Panc1 (cell line): ENCODE measurements around the gene WDR1. TPM values are rescaled to one million over a fixed set of nuclear protein-coding genes. Genes with fewer than 3 reads are reported as not detected.

Experiments used
- ATAC-seq: fragments of 200-7000 bp; cut with Tn5 transposase; 2 replicates; pipeline ENCODE4 v1.9.1; 2020; ENCODE audit warnings: mild to moderate bottlenecking, moderate library complexity
- BruUV-seq: library from RNA; stranded (reverse); fragments of 400-500 nt; replicated peaks from 2 replicates; lab custom pipeline; 2021; lab: Mats Ljungman, UMichigan
- CTCF ChIA-PET: fragments of 300-600 bp; sonication (Branson Sonifier 250); formaldehyde crosslinking; loops from one replicate; lab custom pipeline; 2022; ENCODE audit warnings: antibody characterized with exemption; lab: Charles Lee
- POLR2A ChIA-PET: fragments of 300-600 bp; sonication (Branson Sonifier 250); formaldehyde crosslinking; loops from one replicate; lab custom pipeline; 2022; ENCODE audit warnings: antibody characterized with exemption; lab: Charles Lee
- DNase-seq: peaks from one replicate; pipeline ENCODE4 v3.0.0-alpha.2; 2010; ENCODE audit warnings: low read depth, low spot score
- H3K27ac ChIP-seq: 2 replicates; pipeline ENCODE4 v1.5.1; 2011; ENCODE audit warnings: mild to moderate bottlenecking, low read length, inconsistent platforms
- H3K27me3 ChIP-seq: fragments of 200-500 bp; sonication (Bioruptor generic); 2 replicates; pipeline ENCODE4 v1.6.0; 2014; ENCODE audit warnings: low read length, inconsistent platforms; ENCODE audit not compliant: control insufficient read depth, insufficient read depth
- H3K36me3 ChIP-seq: fragments of 200-500 bp; sonication (Bioruptor generic); 2 replicates; pipeline ENCODE4 v1.5.1; 2014; ENCODE audit warnings: inconsistent platforms, mild to moderate bottlenecking, low read length, moderate library complexity; ENCODE audit not compliant: control insufficient read depth, insufficient read depth
- H3K4me1 ChIP-seq: 2 replicates; pipeline ENCODE4 v1.5.1; 2011; ENCODE audit warnings: inconsistent platforms, mild to moderate bottlenecking, low read length, moderate library complexity; ENCODE audit not compliant: control insufficient read depth, insufficient read depth
- H3K4me3 ChIP-seq, 2 experiments: 2 replicates each; pipeline ENCODE4 v1.5.1; 2011 to 2012; ENCODE audit warnings: low read depth in 2 of 2, low read length in 2 of 2, mild to moderate bottlenecking in 2 of 2, inconsistent platforms in 1 of 2, moderate library complexity in 1 of 2
- H3K9me3 ChIP-seq: fragments of 200-500 bp; sonication (Bioruptor generic); 2 replicates; pipeline ENCODE4 v1.5.1; 2014; ENCODE audit warnings: low read depth, mild to moderate bottlenecking, inconsistent platforms, low read length, moderate library complexity; ENCODE audit not compliant: control insufficient read depth, insufficient read depth
- POLR2AphosphoS5 ChIP-seq: IDR thresholded peaks from 2 replicates; pipeline ENCODE4 v1.6.1; 2012; ENCODE audit warnings: mild to moderate bottlenecking, low read depth, low read length, moderate library complexity
- SIN3A ChIP-seq: IDR thresholded peaks from 2 replicates; pipeline ENCODE4 v1.6.1; 2012; ENCODE audit warnings: low read depth, mild to moderate bottlenecking, low read length, moderate library complexity, borderline replicate concordance; ENCODE audit not compliant: insufficient read depth
- TCF7L2 ChIP-seq: IDR thresholded peaks from 2 replicates; pipeline ENCODE4 v1.6.1; 2011; ENCODE audit warnings: mild to moderate bottlenecking, low read depth, low read length, inconsistent platforms
- in situ Hi-C: cut with HindIII; loops from 2 replicates; pipeline ENCODE4 v1.10.0; 2016; ENCODE audit warnings: low sequenced_read_pairs, low pct_unique_long_range_greater_than_20kb
- intact Hi-C: fragments of 100-400 bp; cut with micrococcal nuclease; formaldehyde crosslinking; loops from one replicate; pipeline ENCODE4 v1.10.0; 2022; ENCODE audit not compliant: unreplicated experiment
- total RNA-seq: library from RNA; stranded (reverse); gene quantifications from one replicate; pipeline ENCODE4 v1.2.1, GENCODE V29; 2021; ENCODE audit not compliant: unreplicated experiment
- TF ChIP-seq, protein P1 (sequence below), 2 experiments: IDR thresholded peaks; 2 replicates each; pipeline ENCODE4 v1.6.1; 2011 to 2012; ENCODE audit warnings: low read depth in 2 of 2, control low read depth in 1 of 2, low read length in 1 of 2, mild to moderate bottlenecking in 1 of 2, moderate library complexity in 1 of 2; ENCODE audit not compliant: insufficient read depth in 1 of 2
- TF ChIP-seq, protein P2 (sequence below): fragments of 450-650 bp; IDR thresholded peaks from 2 replicates; pipeline ENCODE4 v1.5.1; 2017; ENCODE audit warnings: mild to moderate bottlenecking

WDR1 gene
- total RNA-seq, 1 experiment from 2014 or later: 260 TPM

DNA sequence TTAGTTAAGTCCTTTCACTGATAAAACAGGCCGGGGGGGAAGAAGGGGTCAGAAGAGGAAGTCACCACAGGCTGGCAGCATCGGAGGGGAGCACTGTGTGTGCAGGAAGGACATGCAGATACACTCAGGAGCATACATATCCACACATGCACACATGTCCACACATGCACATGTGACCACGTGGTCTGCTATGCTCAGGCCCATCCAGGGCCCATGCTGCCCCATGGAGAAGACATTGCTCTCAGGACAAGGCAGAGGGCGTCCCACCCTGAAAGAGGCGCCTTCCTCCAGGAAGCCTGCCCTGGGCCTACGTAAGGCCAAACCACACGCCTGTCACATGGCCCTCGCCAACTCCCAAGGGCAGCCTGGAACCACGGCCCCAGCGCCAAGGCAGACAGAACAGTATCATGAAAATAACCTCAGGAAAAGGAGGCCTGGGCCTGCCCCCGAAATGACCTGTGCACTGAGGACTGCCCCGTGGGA, 15.8 kb downstream of the WDR1 start:
- TF ChIP-seq POLR2AphosphoS5 (no peak), TCF7L2 (no peak), SIN3A (no peak)
- TF ChIP-seq, protein P1, sequence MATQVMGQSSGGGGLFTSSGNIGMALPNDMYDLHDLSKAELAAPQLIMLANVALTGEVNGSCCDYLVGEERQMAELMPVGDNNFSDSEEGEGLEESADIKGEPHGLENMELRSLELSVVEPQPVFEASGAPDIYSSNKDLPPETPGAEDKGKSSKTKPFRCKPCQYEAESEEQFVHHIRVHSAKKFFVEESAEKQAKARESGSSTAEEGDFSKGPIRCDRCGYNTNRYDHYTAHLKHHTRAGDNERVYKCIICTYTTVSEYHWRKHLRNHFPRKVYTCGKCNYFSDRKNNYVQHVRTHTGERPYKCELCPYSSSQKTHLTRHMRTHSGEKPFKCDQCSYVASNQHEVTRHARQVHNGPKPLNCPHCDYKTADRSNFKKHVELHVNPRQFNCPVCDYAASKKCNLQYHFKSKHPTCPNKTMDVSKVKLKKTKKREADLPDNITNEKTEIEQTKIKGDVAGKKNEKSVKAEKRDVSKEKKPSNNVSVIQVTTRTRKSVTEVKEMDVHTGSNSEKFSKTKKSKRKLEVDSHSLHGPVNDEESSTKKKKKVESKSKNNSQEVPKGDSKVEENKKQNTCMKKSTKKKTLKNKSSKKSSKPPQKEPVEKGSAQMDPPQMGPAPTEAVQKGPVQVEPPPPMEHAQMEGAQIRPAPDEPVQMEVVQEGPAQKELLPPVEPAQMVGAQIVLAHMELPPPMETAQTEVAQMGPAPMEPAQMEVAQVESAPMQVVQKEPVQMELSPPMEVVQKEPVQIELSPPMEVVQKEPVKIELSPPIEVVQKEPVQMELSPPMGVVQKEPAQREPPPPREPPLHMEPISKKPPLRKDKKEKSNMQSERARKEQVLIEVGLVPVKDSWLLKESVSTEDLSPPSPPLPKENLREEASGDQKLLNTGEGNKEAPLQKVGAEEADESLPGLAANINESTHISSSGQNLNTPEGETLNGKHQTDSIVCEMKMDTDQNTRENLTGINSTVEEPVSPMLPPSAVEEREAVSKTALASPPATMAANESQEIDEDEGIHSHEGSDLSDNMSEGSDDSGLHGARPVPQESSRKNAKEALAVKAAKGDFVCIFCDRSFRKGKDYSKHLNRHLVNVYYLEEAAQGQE (IDR thresholded peaks at IDR 0.05; ENCODE audit: insufficient read depth in 1 of 2, low read depth in 2 of 2, low read length in 1 of 2): no peak
- TF ChIP-seq, protein P2, sequence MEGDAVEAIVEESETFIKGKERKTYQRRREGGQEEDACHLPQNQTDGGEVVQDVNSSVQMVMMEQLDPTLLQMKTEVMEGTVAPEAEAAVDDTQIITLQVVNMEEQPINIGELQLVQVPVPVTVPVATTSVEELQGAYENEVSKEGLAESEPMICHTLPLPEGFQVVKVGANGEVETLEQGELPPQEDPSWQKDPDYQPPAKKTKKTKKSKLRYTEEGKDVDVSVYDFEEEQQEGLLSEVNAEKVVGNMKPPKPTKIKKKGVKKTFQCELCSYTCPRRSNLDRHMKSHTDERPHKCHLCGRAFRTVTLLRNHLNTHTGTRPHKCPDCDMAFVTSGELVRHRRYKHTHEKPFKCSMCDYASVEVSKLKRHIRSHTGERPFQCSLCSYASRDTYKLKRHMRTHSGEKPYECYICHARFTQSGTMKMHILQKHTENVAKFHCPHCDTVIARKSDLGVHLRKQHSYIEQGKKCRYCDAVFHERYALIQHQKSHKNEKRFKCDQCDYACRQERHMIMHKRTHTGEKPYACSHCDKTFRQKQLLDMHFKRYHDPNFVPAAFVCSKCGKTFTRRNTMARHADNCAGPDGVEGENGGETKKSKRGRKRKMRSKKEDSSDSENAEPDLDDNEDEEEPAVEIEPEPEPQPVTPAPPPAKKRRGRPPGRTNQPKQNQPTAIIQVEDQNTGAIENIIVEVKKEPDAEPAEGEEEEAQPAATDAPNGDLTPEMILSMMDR: no peak
- no peak overlapping the region for H3K4me3 ChIP-seq
- in situ Hi-C loops (no loop called here), intact Hi-C loops (no loop called here)
- H3K27me3 ChIP-seq: no peaks in the 10 kb centered on the region
- peaks cover 2% of the 10 kb centered on the region for H3K36me3 ChIP-seq
- no TSS peak for BruUV-seq
- peaks cover 2% of the 10 kb centered on the region; the same call in 1 of the 2 replicates for H3K4me1 ChIP-seq
- H3K9me3 ChIP-seq: no peaks in the 10 kb centered on the region
- no peak overlapping the region for H3K27ac ChIP-seq
- ChIA-PET POLR2A (no interaction called here), CTCF (no interaction called here)
- DNase-seq: no peak
- no peak for ATAC-seq

DNA sequence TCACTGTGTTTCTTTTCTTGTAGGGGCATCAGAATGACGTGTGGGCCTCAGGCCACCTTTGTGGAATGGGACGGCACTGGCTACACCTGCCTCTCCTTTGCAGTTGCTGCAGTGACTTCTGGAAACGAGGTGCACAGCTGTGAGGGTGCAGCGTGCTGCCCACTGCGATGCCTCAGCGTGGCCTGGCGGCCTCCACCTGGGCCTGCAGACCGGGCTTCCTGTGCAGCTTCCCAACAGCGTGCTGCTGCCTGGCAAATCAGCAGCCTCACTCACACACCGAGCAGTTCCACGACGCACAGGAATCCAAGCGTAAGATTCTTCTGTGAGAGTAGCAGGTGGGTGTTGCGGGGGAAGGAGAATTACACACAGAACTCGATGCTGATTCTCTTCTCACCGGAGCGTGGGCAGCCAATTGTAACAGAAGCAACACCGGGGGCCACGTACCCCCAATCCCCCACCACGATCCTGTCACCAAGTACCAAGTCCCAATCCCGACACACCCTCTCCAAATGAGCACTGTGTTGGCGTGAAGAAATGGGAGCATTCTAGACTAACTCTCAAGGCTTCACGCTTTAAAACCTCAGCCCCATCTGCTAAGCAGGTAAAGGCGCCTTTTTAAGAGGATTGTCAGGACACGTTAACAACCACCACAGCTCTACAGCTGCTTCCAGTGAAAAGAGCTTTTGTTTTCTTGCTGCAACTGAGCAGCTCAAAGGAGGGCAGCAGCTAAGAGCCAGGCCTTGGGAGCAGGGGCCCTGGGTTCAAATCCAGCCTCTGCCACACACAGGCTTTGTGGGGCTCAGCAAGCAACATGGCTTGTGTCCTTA, 16.9 kb downstream of the WDR1 start:
- H3K27ac ChIP-seq: no peak overlapping the region
- POLR2A ChIA-PET: no interaction called here

More for the DNA sequence above, 16.9 kb downstream of the WDR1 start:
- intact Hi-C loops (no loop called here), in situ Hi-C loops (no loop called here)
- Histone ChIP-seq H3K4me3 (no peak overlapping the region), H3K27me3 (no peaks in the 10 kb centered on the region), H3K36me3 (peaks cover 2% of the 10 kb centered on the region), H3K9me3 (no peaks in the 10 kb centered on the region), H3K4me1 (no peaks in the 10 kb centered on the region)
- BruUV-seq: no TSS peak
- TF ChIP-seq, protein P2: no peak
- TF ChIP-seq, protein P1 (IDR thresholded peaks at IDR 0.05; ENCODE audit: insufficient read depth in 1 of 2, low read depth in 2 of 2, low read length in 1 of 2): no peak
- TF ChIP-seq POLR2AphosphoS5 (no peak), TCF7L2 (no peak), SIN3A (no peak)
- DNase-seq (no peak), ATAC-seq (no peak)
- CTCF ChIA-PET: no interaction called here
